HTR-8/SVneo (cell line): ENCODE data around the gene NR3C1.

ENCODE experiments used
- DNase-seq: peaks from one replicate; pipeline ENCODE4 v3.0.0; 2011; ENCODE audit warnings: low spot score, mixed read lengths; ENCODE audit not compliant: insufficient read length
- FAIRE-seq: peaks from 2 replicates; lab custom pipeline; 2011; peaks lifted over from hg19 to GRCh38; lab: Jason Lieb, UNC

Gene NR3C1

GRCh38 chr5:143400541-143401226 lies 2.8 kb downstream of the NR3C1 start:
- FAIRE-seq (no peak), DNase-seq (no peak)

DNA sequence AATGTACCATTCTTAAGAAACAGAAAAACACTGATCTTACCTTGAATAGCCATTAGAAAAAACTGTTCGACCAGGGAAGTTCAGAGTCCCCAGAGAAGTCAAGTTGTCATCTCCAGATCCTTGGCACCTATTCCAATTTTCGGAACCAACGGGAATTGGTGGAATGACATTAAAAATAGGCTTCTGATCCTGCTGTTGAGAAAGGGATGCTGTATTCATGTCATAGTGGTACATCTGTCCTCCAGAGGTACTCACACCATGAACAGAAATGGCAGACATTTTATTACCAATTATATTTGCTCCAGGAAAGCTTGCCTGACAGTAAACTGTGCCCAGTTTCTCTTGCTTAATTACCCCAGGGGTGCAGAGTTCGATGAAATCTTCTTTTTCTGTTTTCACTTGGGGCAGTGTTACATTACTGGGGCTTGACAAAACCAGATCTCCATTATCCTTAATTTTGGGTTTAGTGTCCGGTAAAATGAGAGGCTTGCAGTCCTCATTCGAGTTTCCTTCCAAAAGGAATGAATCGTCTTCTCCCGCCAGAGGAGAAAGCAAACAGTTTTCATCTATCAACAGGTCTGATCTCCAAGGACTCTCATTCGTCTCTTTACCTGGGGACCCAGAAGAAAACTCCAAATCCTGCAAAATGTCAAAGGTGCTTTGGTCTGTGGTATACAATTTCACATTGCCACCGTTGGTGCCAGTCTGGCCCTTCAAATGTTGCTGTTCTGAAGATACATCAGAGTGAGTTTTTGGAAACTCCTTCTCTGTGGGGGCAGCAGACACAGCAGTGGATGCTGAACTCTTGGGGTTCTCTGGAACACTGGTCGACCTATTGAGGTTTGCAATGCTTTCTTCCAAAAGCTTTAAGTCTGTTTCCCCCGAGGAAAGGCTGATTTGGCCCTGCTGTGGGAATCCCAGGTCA lies 3.6 kb downstream of the NR3C1 start:
- FAIRE-seq (no peak), DNase-seq (no peak)

- DNase-seq: no peak
- no peak for FAIRE-seq
Observed at GRCh38 chr5:143398451-143399237, 4.8 kb downstream of the NR3C1 start.

GRCh38 chr5:143398053-143398355 lies 5.5 kb downstream of the NR3C1 start:
- no peak for DNase-seq

DNA sequence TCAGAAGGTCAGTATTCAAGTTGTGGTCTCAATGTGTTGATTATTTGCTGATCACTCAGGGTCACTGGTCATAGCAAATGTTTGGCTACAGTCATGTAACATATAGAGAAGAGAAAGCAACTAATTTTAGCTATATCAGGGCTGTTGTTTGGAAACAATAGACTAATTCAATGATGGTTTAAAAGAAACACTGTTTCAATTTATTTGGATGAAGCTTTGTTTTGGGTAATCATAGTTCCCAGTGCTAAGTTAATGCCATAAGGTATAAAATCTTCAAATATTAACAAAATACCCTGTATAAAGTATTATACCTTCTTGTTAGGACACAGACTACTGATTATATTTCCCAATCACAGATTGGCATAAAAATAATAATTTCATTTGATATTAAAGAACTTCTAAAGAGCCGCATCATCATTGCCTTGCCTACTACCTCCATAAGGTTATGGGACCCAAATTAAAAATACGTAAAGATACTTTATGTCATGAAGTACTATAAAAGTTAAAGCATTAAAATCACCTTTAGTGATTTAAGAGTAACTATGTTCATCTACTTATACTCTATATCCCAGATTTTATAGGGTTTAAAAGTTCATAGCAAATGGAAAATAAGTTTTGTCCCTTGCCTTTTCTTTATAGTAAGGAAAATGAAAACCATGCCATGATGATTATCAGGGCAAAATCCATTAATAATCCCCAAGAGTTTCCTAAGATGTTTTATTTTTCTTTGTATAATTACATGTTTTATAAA lies 6.0 kb downstream of the NR3C1 start:
- FAIRE-seq: no peak

More at GRCh38 chr5:143398053-143398355, 5.5 kb downstream of the NR3C1 start:
- FAIRE-seq: no peak

GRCh38 chr5:143396353-143396940 lies 7.0 kb downstream of the NR3C1 start:
- FAIRE-seq (no peak), DNase-seq (no peak)

More for the DNA sequence above, 6.0 kb downstream of the NR3C1 start:
- no peak for DNase-seq

DNA sequence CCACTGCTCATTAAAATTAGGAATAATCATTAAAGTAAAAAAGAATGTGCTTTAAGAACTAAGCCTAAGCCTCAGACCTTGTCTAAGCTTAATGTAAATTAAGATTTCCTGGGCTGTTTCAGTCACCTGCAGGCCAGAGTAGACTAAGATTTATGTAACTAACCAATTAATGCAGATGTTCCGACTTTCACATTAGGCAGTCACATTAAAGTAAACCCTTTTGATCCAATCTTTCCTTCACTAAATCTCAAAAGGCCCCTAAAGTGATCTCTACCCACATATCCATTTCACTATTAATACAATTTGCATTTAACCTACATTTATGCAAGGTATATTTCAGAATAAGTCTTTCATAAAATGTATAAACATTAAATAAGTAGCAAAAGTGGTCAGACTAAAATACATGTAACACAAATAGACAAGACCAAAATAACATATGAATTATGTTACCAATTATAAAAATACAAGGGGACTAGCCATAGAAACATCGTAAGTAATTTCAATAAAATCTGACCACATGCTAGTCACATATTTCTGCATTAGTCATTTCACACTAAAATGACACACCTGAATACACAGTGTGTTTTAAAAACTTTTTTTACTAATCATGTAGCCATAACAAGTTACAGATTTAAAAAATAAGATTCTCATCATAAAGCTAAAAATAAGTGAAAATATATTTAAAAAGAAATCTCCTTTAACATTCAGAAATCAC lies 7.7 kb downstream of the NR3C1 start:
- FAIRE-seq (no peak), DNase-seq (no peak)

- DNase-seq: no peak
- no peak for FAIRE-seq
Observed at GRCh38 chr5:143393524-143393923, 10.0 kb downstream of the NR3C1 start.

DNA sequence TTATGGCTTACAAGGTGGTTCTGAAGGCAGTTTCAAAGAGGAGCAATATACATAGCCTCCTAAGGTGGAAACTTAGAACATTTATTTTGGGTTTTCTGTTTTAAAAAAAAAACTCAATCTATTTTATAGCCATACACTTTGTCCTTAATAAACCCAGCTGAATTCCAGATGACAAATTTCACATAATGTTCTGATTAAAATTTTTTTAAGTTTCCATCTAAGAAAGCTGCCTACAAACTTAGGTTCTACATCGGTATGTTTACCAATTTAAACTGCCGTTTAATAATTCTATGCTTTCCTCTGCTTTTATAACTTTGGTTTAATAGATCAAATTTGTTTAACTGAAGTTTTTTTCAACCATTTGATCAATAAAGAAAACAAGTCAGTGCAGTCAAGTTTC lies 12.5 kb downstream of the NR3C1 start:
- no peak for FAIRE-seq
- no peak for DNase-seq

- DNase-seq: no peak
- FAIRE-seq: no peak
Observed at GRCh38 chr5:143390258-143390657, 13.2 kb downstream of the NR3C1 start.

DNA sequence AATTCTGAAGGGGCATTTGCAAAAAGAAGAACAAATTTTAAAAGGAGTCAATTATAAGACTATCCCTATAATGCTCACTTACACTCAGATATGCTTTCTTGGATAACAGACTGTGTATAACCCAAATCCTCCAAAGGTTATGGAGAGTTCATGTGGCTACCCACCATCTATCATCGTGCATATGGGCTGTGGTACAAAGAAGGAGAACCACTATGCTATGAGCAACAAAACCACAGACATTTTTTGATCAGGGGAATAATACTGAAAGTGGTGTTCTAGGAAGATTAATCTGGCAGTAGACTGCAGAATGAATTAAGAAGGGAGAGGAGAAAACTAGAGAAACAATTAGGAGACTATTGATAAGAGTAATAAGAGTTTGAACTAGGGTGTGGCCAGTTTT lies 16.8 kb downstream of the NR3C1 start:
- FAIRE-seq (no peak), DNase-seq (no peak)

GRCh38 chr5:143384865-143385657 lies 18.4 kb downstream of the NR3C1 start:
- FAIRE-seq (no peak), DNase-seq (no peak)

- DNase-seq: no peak
- FAIRE-seq: no peak
Observed at GRCh38 chr5:143383988-143384387, 19.5 kb downstream of the NR3C1 start.

- FAIRE-seq (no peak), DNase-seq (no peak)
Observed at GRCh38 chr5:143379606-143380005, 23.9 kb downstream of the NR3C1 start.

DNA sequence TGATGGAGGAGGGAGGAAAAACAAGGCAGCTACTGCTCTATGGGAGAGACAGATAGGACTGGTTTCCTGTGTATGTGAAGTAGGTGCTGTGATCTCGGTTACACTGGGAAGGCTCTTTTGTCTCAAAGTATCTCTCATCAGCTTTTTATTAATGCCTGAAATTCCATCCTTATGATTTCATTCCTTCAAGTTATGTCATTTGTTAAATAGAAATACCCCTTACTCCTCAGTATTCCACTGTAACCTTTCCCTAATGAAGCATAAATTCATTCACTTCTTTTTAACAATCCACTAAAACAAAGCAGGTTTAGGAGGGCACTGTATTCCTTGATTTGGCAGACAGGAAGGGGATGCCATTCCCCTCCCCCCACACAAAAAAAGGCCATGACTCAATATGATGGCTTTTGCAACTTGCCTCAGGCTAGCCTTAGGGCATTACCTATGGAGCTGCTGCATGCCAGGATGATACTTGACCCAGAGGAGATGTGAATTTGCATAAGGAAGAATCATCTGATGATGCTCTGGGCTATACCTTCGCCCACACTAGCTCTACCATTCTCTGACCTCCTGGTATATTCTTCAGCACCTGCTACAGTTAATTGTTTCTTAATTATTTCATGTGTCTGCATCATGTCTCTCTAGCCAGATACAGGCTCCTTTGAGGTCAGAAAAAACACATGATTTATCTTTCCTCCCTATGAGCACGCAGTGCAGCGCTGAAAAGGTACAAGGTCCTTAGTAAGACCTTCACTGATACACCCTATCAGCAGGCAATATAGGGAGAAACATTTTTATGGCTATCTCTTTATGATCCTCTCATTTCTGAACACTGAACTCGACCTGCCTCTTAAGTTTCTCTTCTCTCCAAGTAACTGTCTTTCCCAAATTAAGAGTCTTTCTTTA lies 26.3 kb downstream of the NR3C1 start:
- DNase-seq: peak; percentile 62
- FAIRE-seq: peak; percentile 33

DNA sequence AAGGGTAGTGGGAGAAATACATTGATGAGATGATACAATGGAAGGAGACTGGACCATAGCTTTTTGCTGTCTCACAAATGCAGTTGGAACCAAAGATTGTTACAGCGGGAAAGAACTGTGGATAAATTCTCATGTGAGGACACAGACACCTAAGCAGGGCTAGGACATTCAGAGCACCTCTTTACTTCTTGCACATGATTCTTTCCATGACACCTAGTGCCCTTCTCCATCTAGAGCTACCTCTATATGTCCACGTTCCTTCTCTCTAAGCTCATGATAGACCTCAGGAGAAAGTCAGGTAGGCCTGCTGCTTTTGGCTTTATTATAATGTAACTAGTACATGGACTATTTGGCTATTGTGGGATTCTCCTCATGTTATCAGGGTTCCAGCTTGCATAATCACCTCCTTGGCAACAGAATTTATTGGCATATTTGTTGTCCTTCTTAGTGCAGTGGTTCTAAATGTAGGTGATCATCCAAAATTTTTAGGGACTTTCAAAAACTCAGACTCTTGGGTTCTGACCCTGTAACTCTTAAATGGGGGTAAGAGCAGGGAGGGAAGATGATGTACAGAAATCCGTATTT lies 27.2 kb downstream of the NR3C1 start:
- DNase-seq: no peak
- FAIRE-seq: no peak
